ENCODE data around the gene PHKA2. TPM values are rescaled to one million over a fixed set of nuclear protein-coding genes. Genes with fewer than 3 reads are reported as not detected.

Gene PHKA2
- total and polyA plus RNA-seq, 10 donors: 13.7 to 46.0 (median 35.7) TPM

DNA sequence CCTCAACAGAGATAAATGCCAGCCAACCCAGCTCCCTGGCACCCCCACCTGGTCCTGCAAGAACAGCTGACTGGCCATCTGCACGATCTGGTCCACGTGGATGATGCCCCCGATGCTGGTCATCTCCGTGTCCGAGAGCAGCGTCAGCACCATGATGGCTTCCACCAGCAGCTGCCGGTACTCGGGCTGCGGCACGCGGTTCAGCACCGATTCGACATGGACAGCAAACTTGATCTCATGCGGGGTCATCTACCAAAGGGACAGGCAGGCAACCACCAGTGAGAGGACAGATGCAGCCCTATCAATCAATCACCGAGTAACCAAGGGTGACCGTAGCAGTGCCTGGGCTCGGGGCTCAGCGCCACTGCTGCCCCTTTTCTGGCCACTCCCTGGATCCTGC lies 89.8 kb downstream of the PHKA2 start:
- no peaks in the 10 kb centered on the region for H3K4me1 ChIP-seq
- H3K27ac ChIP-seq: no peak overlapping the region
- H3K4me3 ChIP-seq: no peak overlapping the region
- H3K36me3 ChIP-seq: peaks cover 0 to 77% (median 2%) of the 10 kb centered on the region in 6 donors
- intact Hi-C loops (cut with DNase I; ENCODE audit: low total_unique reads): no loop called here
- peak in 1 of 3 donors; percentile 6 for TF ChIP-seq POLR2AphosphoS5 (IDR thresholded peaks at IDR 0.05)
- TF ChIP-seq, protein P1, sequence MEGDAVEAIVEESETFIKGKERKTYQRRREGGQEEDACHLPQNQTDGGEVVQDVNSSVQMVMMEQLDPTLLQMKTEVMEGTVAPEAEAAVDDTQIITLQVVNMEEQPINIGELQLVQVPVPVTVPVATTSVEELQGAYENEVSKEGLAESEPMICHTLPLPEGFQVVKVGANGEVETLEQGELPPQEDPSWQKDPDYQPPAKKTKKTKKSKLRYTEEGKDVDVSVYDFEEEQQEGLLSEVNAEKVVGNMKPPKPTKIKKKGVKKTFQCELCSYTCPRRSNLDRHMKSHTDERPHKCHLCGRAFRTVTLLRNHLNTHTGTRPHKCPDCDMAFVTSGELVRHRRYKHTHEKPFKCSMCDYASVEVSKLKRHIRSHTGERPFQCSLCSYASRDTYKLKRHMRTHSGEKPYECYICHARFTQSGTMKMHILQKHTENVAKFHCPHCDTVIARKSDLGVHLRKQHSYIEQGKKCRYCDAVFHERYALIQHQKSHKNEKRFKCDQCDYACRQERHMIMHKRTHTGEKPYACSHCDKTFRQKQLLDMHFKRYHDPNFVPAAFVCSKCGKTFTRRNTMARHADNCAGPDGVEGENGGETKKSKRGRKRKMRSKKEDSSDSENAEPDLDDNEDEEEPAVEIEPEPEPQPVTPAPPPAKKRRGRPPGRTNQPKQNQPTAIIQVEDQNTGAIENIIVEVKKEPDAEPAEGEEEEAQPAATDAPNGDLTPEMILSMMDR (IDR thresholded peaks at IDR 0.05 in 8 of 11, conservative IDR thresholded peaks at IDR 0.05 in 3 of 11): no peak
- WGBS, 5 donors: 88 to 96% (median 93%) methylated on average over 4 to 18 of the region's 18 CpGs
- peak; percentile 78 for DNase-seq
- H3K27me3 ChIP-seq (replicated peaks in 1 of 7): no peaks in the 10 kb centered on the region
- H3K9me3 ChIP-seq: no peaks in the 10 kb centered on the region

- TF ChIP-seq POLR2AphosphoS5 (IDR thresholded peaks at IDR 0.05) (no peak), POLR2A (IDR thresholded peaks at IDR 0.05) (no peak)
- TF ChIP-seq, protein P1 (IDR thresholded peaks at IDR 0.05 in 8 of 11, conservative IDR thresholded peaks at IDR 0.05 in 3 of 11): no peak
- H3K27ac ChIP-seq: no peak overlapping the region
- peaks cover 0 to 70% (median 0%) of the 10 kb centered on the region in 6 donors for H3K36me3 ChIP-seq
- intact Hi-C loops (cut with DNase I; ENCODE audit: low total_unique reads): no loop called here
- DNase-seq: no peak
- no peak overlapping the region for H3K4me3 ChIP-seq
- WGBS, 5 donors: 88 to 100% (median 97%) methylated on average over 3 to 11 of the region's 11 CpGs
- H3K27me3 ChIP-seq (replicated peaks in 1 of 7): no peaks in the 10 kb centered on the region
- H3K9me3 ChIP-seq: no peaks in the 10 kb centered on the region
- no peaks in the 10 kb centered on the region for H3K4me1 ChIP-seq
Observed at GRCh38 chrX:18893536-18893935, 90.4 kb downstream of the PHKA2 start.

- Histone ChIP-seq H3K27me3 (replicated peaks in 1 of 7) (no peaks in the 10 kb centered on the region), H3K4me3 (no peak overlapping the region), H3K27ac (no peak overlapping the region), H3K36me3 (peaks cover 0 to 64% (median 0%) of the 10 kb centered on the region in 6 donors), H3K9me3 (no peaks in the 10 kb centered on the region), H3K4me1 (peaks cover 0 to 3% (median 0%) of the 10 kb centered on the region in 6 donors)
- WGBS, 5 donors: 75 to 87% (median 85%) methylated on average over 6 of the region's 6 CpGs
- TF ChIP-seq POLR2AphosphoS5 (IDR thresholded peaks at IDR 0.05) (no peak), POLR2A (IDR thresholded peaks at IDR 0.05) (no peak)
- TF ChIP-seq, protein P1 (IDR thresholded peaks at IDR 0.05 in 8 of 11, conservative IDR thresholded peaks at IDR 0.05 in 3 of 11): no peak
- intact Hi-C loops (cut with DNase I; ENCODE audit: low total_unique reads): no loop called here
- no peak for DNase-seq
Observed at GRCh38 chrX:18892899-18893298, 91.0 kb downstream of the PHKA2 start.

DNA sequence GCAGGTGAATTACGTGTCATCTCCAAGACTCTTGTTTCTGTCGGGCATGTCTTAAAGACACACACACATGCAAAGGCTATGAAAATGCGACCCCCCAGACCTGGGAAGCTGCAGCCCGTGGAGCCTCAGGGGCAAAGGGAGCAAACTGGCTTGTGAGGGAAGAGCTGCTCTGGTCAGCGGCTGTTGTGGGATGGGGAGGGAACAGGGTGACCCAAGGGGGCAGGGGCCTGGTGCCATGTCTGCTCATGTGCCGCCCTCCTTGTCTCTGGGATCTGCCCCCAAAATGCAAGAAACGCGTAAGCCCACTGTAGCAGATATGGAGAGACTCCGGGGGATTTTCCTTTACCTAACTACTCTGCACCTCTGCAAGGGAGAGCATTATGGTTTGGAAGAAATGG lies 92.4 kb downstream of the PHKA2 start:
- H3K36me3 ChIP-seq: peaks cover 0 to 50% (median 0%) of the 10 kb centered on the region in 6 donors
- no peaks in the 10 kb centered on the region for H3K27me3 ChIP-seq (replicated peaks in 1 of 7)
- intact Hi-C loops (cut with DNase I; ENCODE audit: low total_unique reads): no loop called here
- H3K4me1 ChIP-seq: peaks cover 0 to 16% (median 11%) of the 10 kb centered on the region in 6 donors
- WGBS, 5 donors: 86 to 98% (median 96%) methylated on average over 5 to 9 of the region's 9 CpGs
- peak; percentile 38 for DNase-seq
- no peak for TF ChIP-seq POLR2AphosphoS5 (IDR thresholded peaks at IDR 0.05)
- TF ChIP-seq POLR2A (IDR thresholded peaks at IDR 0.05): no peak
- TF ChIP-seq, protein P1 (IDR thresholded peaks at IDR 0.05 in 8 of 11, conservative IDR thresholded peaks at IDR 0.05 in 3 of 11): no peak
- no peak overlapping the region for H3K27ac ChIP-seq
- H3K9me3 ChIP-seq: no peaks in the 10 kb centered on the region
- H3K4me3 ChIP-seq: no peak overlapping the region
